ENCODE data around the gene CLEC18B.
"Not testable (repeated sequence)": the region's sequence is repeated elsewhere in the genome, so short reads cannot be mapped to it uniquely, and the experiment has no call there.

DNA sequence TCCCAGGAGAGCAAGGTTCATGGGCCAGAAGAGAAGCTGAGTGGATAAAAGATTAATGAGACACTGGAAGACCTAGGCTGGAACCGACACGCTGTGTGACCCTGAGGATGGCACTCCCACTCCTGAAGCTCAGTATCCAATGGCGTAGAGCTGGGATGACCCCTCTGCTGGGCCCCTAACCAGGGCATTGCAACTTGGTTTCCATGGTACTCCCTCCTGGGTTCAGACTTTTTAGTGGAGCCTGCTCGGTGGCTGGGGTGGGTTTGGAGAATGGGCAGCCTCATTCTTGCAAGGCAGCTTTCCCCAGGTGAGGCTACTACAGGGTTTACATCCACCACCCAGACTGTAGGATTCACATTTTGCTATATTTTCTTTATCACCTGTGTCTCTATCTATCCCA lies 2.4 kb upstream of the CLEC18B start:
- TF ChIP-seq POLR2A (IDR thresholded peaks at IDR 0.05; ENCODE audit: low read depth, low read length); TAF1 (IDR thresholded peaks at IDR 0.05; ENCODE audit: borderline replicate concordance, low read depth, low read length): not testable (repeated sequence)
